HFF-Myc (cell line): Measurements from ENCODE around the gene GAS2.

Experiments
- DNase-seq: peaks from one replicate; pipeline ENCODE4 v3.0.0-alpha.2; 2011; ENCODE audit warnings: low read depth; ENCODE audit errors: extremely low read depth
- H3K4me3 ChIP-seq: replicated peaks from 2 replicates; pipeline ENCODE4 v1.5.1; 2011; ENCODE audit warnings: low read depth, mild to moderate bottlenecking, control low read depth, low read length
- TF ChIP-seq, protein P1 (sequence below): IDR thresholded peaks from 2 replicates; pipeline ENCODE4 v1.5.1; 2012; ENCODE audit warnings: mild to moderate bottlenecking, low read depth, low read length, control low read depth; ENCODE audit errors: missing control alignments

Gene GAS2

DNA sequence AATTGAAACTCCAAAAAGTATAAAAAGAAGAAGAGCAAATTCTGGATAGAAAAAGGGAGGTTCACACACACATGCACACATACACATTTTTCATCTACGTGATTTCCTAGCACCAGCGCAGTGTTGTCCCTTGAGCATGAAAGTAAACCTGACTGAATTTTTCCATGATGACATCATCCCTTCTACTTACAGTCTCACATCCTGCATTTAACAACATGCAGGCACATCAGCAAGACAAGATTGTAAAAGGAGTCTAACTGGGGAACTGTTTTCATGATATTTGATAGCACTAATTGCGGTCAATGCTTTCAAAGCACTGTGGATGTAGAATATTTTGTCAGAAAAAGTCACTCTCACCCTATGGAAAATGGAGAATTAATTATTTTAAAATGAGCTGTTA is 36.6 kb downstream of the GAS2 start:
- TF ChIP-seq, protein P1, sequence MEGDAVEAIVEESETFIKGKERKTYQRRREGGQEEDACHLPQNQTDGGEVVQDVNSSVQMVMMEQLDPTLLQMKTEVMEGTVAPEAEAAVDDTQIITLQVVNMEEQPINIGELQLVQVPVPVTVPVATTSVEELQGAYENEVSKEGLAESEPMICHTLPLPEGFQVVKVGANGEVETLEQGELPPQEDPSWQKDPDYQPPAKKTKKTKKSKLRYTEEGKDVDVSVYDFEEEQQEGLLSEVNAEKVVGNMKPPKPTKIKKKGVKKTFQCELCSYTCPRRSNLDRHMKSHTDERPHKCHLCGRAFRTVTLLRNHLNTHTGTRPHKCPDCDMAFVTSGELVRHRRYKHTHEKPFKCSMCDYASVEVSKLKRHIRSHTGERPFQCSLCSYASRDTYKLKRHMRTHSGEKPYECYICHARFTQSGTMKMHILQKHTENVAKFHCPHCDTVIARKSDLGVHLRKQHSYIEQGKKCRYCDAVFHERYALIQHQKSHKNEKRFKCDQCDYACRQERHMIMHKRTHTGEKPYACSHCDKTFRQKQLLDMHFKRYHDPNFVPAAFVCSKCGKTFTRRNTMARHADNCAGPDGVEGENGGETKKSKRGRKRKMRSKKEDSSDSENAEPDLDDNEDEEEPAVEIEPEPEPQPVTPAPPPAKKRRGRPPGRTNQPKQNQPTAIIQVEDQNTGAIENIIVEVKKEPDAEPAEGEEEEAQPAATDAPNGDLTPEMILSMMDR = no peak
- DNase-seq = peak; percentile 60
- H3K4me3 ChIP-seq = no peak overlapping the region

DNA sequence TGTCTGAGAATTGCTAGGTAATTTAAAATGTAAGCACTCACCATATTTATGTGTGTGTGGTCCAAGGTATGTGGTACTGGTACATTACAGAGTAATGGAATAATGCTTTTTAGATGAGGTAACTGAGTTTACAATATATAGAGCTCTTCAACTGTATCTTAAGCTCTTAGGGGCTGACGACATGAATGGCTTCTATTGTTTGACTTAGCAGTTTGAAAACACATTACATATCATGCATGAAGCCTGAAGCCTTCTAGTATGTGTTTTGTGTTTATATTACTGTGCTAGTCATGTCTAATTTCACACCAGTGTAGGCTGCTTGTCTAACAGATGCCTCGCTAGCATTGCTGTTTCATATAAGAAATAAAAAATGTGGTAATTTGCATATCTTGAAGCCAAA is 37.2 kb downstream of the GAS2 start:
- DNase-seq = no peak
- H3K4me3 ChIP-seq = no peak overlapping the region
- TF ChIP-seq, protein P1 = no peak

DNA sequence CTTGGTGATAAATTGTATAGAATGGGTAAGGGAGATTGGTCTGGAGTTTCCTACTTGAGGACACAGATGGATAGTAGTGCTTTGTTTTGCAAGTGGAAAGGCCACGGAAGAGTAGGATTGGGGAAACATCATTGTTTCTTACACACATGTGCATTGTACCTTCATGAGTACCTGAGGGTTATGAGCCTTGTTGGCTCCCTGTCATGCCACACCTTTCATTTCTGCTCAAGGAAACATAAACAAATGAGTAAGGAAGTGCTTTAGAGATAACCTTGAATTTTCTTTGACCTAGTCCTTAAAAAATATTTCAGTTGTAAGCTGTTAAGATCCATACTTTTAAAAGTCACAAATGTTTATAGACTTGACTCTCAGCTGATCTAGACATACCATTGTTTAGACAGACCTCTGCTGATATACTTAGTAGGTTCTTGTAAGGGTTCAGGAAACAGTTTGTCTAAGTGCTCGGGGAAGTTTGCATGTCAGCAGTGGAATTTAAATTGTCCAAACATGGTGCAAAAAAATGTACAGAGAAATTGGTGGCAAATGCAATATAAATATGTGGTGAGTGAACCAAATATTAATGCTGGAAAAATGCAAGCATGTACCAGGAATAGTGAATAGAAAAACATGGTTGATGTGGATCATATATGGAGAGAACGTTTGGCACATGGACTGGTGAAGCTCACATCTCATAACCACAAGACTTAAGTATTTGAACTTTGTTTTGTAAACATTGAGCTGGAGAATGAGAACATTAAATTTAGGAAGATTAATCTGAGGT is 40.9 kb downstream of the GAS2 start:
- no peak for DNase-seq
- TF ChIP-seq, protein P1 = no peak

DNA sequence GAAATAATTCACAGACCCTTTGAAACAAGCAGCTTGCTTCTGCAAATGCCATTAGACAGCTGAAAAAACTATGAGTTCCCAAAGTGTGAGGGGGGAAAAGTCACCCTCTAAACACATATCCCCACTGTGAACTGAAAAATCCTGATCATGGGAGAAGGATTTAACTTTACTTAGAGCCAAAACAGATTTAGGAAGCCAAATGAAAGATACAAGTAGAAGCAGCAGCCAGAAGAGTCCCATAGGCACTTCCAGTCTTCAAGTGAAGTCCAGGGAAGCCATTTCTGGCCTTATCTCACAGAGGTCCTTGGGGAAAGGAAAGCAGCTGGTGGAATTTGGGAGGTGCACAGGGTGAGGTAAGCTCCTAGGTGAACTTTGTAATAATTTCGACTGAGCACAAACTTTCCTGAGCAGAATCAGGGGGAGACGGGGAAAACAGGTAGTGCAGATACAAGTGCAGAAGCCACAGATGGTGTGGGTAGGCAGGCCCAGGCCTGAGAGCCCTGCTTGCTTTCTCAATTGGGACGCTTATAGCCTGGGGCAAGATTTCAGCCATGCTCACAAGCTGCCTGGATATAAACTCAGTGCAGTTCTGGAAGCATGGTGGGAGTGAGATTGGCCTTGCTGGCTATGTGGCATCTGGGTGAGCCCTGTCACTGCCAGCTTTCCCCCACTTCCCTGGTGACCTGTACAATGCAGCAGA is 44.8 kb downstream of the GAS2 start:
- DNase-seq = no peak
- TF ChIP-seq, protein P1 = no peak
- no peak overlapping the region for H3K4me3 ChIP-seq

More for the DNA sequence above, 40.9 kb downstream of the GAS2 start:
- H3K4me3 ChIP-seq = no peak overlapping the region

DNA sequence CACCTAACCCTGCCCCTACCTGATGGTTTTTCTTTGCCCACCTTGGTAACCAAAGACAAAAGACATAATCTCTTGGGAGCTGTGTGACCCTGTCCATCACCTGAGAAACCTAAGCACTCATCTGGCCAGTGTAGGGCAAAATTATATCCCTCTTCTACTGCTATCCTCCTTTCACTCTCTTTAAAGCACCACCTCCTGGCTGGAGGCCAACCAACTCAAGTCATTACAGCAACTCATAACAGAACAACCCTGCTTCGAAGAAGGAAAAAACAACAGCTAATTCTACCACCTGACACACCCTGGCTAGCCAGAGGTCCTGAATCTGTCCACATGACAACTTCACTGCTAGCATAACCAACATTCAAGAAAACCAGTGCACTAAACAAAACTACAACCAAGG is 45.5 kb downstream of the GAS2 start:
- TF ChIP-seq, protein P1 = no peak
- DNase-seq = no peak

DNA sequence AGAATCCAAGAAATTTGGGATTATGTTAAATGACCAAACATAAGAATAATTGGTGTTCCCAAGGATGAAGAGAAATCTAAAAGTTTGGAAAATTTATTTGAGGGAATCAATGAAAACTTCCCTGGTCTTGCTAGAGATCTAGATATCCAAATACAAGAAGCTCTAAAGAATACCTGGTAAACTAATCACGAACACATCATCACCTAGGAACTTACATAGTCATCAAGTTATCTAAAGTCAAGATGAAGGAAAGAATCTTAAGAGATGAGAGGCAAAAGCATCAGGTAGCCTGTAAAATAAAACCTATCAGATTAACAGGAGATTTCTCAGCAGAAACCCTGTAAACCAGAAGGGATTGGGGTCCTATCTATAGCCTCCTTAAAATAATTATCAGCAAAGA is 46.9 kb downstream of the GAS2 start:
- no peak overlapping the region for H3K4me3 ChIP-seq
- TF ChIP-seq, protein P1 = no peak
- no peak for DNase-seq

More for the DNA sequence above, 45.5 kb downstream of the GAS2 start:
- no peak overlapping the region for H3K4me3 ChIP-seq
